ENCODE measurements around the gene SMPDL3B.
A peak's percentile ranks its signal among the peaks of the same experiment; 100 is the strongest.

Gene SMPDL3B, protein sequence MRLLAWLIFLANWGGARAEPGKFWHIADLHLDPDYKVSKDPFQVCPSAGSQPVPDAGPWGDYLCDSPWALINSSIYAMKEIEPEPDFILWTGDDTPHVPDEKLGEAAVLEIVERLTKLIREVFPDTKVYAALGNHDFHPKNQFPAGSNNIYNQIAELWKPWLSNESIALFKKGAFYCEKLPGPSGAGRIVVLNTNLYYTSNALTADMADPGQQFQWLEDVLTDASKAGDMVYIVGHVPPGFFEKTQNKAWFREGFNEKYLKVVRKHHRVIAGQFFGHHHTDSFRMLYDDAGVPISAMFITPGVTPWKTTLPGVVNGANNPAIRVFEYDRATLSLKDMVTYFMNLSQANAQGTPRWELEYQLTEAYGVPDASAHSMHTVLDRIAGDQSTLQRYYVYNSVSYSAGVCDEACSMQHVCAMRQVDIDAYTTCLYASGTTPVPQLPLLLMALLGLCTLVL

GRCh38 chr1:27934818-27935549 lies at the start of gene SMPDL3B:
SMPDL3B (plus strand) TSS chr1:27935000; CDS start chr1:27935184, 184 bp downstream.
- DNase-seq = peak; percentile 79

DNA sequence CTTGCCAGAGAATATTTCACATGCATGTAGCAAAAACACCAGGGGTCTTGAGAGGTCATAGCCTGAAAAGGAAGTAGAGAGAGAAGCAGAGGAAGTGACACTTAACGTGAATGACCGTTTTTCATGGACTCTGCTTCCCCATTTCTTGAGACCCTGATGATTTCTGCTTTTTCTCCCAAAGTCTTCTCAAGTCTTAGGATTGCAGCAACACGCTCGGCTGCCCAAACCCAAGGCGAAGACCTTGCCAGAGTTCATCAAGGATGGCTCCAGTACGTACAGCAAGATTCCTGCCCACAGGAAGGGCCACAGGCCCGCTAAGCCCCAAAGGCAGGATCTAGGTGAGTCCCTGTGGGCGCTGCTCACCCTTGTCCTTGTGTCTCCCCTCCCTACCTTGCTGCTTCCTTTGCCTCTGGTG lies 49.7 kb upstream of the SMPDL3B start:
- DNase-seq = no peak

DNA sequence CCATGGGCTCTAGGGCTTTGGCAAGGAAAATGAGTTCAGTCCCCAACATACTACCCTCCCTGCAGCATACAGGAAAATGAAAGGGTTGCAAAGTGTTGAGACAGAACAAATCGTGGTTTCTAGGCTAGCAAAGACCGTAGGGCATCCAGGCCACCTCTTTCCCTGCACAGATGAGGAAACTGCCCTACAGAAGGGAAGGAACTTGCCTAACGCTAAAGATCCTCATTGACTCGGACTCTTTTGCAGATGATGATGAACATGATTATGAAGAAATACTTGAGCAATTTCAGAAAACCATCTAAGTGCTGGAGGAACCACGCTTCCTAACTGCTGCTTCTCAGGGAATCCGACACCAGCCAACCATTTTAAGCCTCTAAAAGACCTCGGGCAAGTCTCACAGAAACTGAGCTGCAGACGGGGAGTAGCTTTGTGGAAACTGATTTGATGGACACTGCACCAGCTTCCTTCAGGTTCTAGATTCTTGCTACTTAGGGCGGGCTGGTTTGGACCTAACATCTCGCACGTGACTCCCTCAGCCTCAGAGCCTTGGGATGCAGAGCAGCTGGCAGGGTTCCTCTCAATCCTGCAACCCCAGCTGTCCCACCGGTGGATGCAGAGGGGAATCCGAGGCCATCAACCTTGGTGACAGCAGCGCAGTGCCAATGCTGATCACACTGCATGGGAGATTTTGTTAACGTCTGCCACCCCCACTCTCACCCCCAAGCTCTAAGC lies 49.0 kb upstream of the SMPDL3B start:
- DNase-seq = no peak

DNA sequence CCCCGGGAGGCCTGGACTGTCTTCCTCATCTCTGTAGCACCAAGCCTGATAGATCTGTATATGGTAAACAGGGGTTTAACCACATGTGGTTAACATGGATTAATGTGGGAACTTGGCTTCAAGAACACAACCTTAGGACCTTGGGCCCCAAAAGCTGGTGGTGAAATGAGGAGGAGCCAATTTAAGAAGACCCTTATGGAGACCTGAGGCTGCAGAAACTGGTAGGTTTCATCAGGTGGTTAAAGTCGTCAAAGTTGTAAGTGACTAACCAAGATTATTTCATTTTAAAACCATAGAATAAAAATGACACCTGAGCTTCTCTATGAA lies 48.5 kb upstream of the SMPDL3B start:
- no peak for DNase-seq

DNA sequence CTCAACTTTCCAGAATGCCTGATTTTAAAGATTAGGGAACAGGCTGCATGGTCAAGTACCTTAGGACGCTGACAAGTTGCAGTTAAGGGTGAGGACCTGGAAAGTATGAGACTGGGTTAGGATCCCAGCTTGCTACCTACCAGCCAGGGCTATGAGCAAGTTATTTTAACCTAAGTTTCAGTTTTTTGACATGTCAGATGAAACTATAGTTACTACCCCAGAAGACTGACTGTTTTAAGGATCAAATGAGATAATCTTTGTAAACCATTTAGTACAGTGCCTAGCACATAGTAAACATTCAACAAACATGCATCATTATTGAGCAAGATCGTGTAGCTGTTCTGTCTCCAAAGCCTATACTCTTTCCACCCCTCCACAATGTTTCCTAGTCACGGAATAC lies 48.1 kb upstream of the SMPDL3B start:
- no peak for DNase-seq

- peak; percentile 68 for DNase-seq
These were observed 47.4 kb upstream of the SMPDL3B start for GRCh38 chr1:27887215-27888021.

GRCh38 chr1:27889506-27889905 lies 45.3 kb upstream of the SMPDL3B start:
- no peak for DNase-seq

GRCh38 chr1:27891196-27891889 lies 43.5 kb upstream of the SMPDL3B start:
- peak; percentile 90 for DNase-seq

DNA sequence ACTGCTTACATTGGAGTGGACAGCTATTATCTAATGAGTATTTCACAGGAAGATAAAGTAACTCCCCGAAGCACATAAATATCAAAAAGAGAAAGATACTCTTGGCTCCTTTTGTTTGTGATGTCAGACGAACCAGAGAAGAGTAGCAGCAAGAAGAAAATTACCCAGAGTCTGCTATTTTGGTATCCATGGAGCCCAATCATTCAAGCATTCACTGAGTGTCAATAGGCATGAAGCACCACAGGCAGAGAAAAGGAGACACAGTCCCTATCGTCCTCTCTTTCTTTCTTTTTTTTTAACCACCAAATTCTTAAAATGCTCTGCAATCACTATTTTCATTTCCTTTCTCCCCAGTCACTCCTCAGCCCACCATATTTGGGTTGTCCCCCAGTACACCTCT lies 40.3 kb upstream of the SMPDL3B start:
- no peak for DNase-seq

DNA sequence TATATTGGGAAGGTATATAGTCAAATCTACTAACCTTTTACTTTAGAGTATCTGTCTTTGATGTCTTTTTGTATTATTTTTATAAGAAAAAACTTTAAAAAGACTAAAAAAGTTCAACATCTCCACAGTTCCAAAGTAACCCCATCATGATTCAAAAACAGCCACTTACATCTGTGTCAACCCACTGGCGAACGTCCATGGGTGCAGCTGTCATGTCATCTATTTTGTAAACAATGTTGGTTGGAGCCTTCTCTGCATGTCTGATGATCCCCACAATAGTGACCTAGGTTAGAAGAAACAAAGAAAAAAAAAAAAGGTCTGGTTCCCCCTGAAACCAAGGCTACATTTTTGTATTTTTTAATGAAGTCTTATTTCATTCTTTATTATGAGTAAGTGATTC lies 28.0 kb upstream of the SMPDL3B start:
- DNase-seq = no peak

GRCh38 chr1:27912429-27912828 lies 22.4 kb upstream of the SMPDL3B start:
- no peak for DNase-seq

GRCh38 chr1:27915082-27915575 lies 19.7 kb upstream of the SMPDL3B start:
- no peak for DNase-seq

- no peak for DNase-seq
These were observed 12.5 kb upstream of the SMPDL3B start for GRCh38 chr1:27922272-27922671.

- no peak for DNase-seq
These were observed 6.4 kb upstream of the SMPDL3B start for GRCh38 chr1:27928216-27928954.

DNA sequence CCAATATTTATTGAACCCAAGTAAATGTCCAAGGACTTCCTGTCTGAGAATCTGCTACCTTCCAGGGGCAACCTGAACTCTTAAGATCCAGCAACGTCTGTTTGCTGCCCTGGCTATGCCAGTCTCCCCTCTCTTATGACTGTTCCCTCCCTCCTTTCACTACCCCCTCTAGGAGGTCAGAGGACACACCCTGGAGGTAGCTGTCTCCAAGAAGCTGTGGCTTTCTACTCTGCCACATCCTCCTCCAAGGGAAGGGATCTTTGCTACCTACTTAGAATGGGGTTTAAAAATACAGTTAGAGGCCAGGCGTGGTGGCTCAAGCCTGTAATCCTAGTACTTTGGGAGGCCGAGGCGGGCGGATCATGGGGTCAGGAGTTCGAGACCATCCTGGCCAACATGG lies 3.6 kb upstream of the SMPDL3B start:
- DNase-seq = no peak

GRCh38 chr1:27931759-27932158 lies 3.0 kb upstream of the SMPDL3B start:
- DNase-seq = peak; percentile 45

DNA sequence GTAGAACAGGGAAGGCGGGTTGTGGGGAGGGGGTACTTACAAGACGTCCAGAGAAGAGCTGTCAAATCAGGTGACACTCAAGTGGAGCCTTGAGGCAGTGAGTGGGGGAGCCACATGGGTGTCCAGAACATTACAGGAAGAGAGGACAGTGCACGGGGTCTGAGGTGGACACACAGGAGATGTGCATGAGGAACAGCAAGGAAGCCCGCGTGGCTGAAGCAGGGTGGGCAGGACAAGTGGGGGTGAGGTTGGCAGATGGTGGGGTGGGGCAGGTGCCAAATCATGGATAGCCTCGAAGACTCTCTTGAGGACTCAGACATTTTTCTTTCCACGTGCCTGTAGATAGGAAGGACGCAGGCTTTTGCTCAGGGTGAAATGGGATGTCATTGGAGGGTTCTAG lies 921 bp downstream of the SMPDL3B start:
- DNase-seq = no peak

- no peak for DNase-seq
These were observed 1.6 kb downstream of the SMPDL3B start for GRCh38 chr1:27936370-27936769.

DNA sequence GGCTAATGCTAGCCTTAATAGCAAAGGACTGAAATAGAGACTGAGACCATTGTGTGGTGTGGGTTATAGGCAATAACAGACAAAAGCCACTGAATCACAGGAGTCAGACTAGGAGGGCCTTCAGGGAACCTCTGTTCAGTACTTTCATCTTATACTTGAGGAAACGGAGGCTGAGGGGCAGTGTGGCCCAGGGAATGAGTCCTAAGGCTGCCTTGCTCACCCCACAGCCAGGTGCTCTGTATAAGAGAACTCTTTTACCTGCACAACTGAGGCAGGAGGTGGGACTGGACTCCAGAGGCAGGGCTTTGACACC lies 2.7 kb downstream of the SMPDL3B start:
- no peak for DNase-seq

DNA sequence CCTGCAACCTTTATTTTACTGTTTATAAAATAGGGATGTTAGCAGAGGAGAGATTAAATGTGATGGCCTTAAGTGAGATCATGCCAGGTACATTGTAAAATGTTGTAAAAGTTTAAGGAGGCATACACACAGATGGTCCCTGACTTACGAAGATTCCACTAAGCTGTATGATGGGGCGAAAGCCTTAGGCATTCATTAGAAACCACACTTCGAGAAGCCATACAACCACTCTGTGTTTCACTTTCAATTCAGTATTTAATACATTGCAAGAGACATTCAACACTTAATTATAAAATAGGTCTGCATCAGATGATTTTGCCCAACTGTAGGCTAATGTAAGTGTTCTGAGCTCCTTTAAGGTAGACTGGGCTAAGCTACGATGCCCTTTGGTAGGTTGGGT lies 3.7 kb downstream of the SMPDL3B start:
- no peak for DNase-seq

DNA sequence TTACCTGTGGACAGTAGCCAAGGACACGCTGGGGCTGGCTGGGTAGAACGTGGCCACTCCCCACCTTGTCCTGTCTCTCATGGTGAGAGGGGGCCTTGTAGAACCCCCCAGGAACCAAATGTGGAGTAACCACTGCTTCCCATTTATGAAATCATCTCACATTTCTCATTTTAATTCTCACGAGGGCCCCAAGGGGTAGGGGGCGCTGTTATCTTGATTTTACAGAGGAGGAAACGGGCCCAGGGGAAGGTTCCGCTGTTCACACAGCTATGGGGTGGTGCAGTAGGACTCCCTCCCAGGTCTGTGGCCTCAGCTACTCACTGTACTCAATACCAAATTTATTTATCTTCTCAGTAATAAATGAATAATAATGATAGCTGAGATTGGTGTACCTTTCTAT lies 5.5 kb downstream of the SMPDL3B start:
- peak; percentile 37 for DNase-seq
